HG03460 (cell line): ENCODE data around the gene OR51B6.
"Not testable (repeated sequence)": the region's sequence is repeated elsewhere in the genome, so short reads cannot be mapped to it uniquely, and the experiment has no call there.

Experiments
- ATAC-seq: cut with Tn5 transposase; IDR thresholded peaks from one replicate; pipeline ENCODE4 v1.9.1; 2021; ENCODE audit not compliant: unreplicated experiment

The OR51B6 gene

GRCh38 chr11:5351208-5351607 lies at the start of gene OR51B6:
Gene OR51B6, plus strand, starts transcription at chr11:5351508. Its CDS starts 0 bp downstream, at chr11:5351508.
- no peak for ATAC-seq

GRCh38 chr11:5301846-5302245 lies 49.5 kb upstream of the OR51B6 start, which contains the start of gene OR51B4:
Gene OR51B4, minus strand, starts transcription at chr11:5301946. Its CDS starts 0 bp downstream, at chr11:5301946.
- ATAC-seq: no peak

GRCh38 chr11:5303626-5304025 lies 47.7 kb upstream of the OR51B6 start:
- no peak for ATAC-seq

GRCh38 chr11:5304046-5304445 lies 47.3 kb upstream of the OR51B6 start:
- no peak for ATAC-seq

GRCh38 chr11:5307256-5308019 lies 43.9 kb upstream of the OR51B6 start:
- ATAC-seq: no peak

GRCh38 chr11:5310423-5310822 lies 40.9 kb upstream of the OR51B6 start:
- ATAC-seq: no peak

- not testable (repeated sequence) for ATAC-seq
Measured at GRCh38 chr11:5313326-5314023, 37.8 kb upstream of the OR51B6 start.

GRCh38 chr11:5317292-5317691 lies 34.0 kb upstream of the OR51B6 start:
- no peak for ATAC-seq

GRCh38 chr11:5324197-5324596 lies 27.1 kb upstream of the OR51B6 start, which contains the start of gene OR51B2:
Gene OR51B2, minus strand, starts transcription at chr11:5324297. Its CDS starts 0 bp downstream, at chr11:5324297.
- no peak for ATAC-seq

- ATAC-seq: no peak
Measured at GRCh38 chr11:5335170-5335569, 16.1 kb upstream of the OR51B6 start.

- ATAC-seq: no peak
Measured at GRCh38 chr11:5336331-5336730, 15.0 kb upstream of the OR51B6 start.

GRCh38 chr11:5337253-5337652 lies 14.1 kb upstream of the OR51B6 start:
- not testable (repeated sequence) for ATAC-seq

- peak; percentile 81 for ATAC-seq
Measured at GRCh38 chr11:5339771-5340322, 11.5 kb upstream of the OR51B6 start.

GRCh38 chr11:5343474-5344335 lies 7.6 kb upstream of the OR51B6 start, which contains the start of gene OR51B5:
Gene OR51B5, minus strand, starts transcription at chr11:5343524. Its CDS starts 0 bp downstream, at chr11:5343524.
- ATAC-seq: no peak

- ATAC-seq: no peak
Measured at GRCh38 chr11:5345831-5346230, 5.5 kb upstream of the OR51B6 start.

- ATAC-seq: no peak
Measured at GRCh38 chr11:5348551-5349194, 2.6 kb upstream of the OR51B6 start.

- no peak for ATAC-seq
Measured at GRCh38 chr11:5349550-5349949, 1.8 kb upstream of the OR51B6 start.

GRCh38 chr11:5356031-5356430 lies 4.7 kb downstream of the OR51B6 start:
- ATAC-seq: not testable (repeated sequence)

GRCh38 chr11:5362017-5362625 lies 10.8 kb downstream of the OR51B6 start:
- no peak for ATAC-seq

- no peak for ATAC-seq
Measured at GRCh38 chr11:5363679-5364078, 12.4 kb downstream of the OR51B6 start.
